GM18505 (cell line): ENCODE results near the gene FOXL2.

Experiments used
- ATAC-seq: cut with Tn5 transposase; IDR thresholded peaks from one replicate; pipeline ENCODE4 v1.9.1; 2021; ENCODE audit not compliant: unreplicated experiment
- POLR2A ChIP-seq: IDR thresholded peaks from 4 replicates; pipeline ENCODE4 v1.6.1; 2011; ENCODE audit warnings: borderline replicate concordance; ENCODE audit not compliant: insufficient read depth, insufficient read length; ENCODE audit errors: extremely low read depth

The FOXL2 gene

GRCh38 chr3:138950006-138950644, 3.2 kb upstream of the FOXL2 start:
- TF ChIP-seq POLR2A = no peak
- ATAC-seq = no peak

- no peak for TF ChIP-seq POLR2A
- no peak for ATAC-seq
These were observed 2.6 kb upstream of the FOXL2 start for GRCh38 chr3:138949445-138950005.

GRCh38 chr3:138949002-138949418, 2.1 kb upstream of the FOXL2 start:
- no peak for ATAC-seq

GRCh38 chr3:138948371-138949001, 1.5 kb upstream of the FOXL2 start:
- TF ChIP-seq POLR2A = no peak
- ATAC-seq = no peak

More at GRCh38 chr3:138949002-138949418, 2.1 kb upstream of the FOXL2 start:
- no peak for TF ChIP-seq POLR2A

- ATAC-seq = no peak
- no peak for TF ChIP-seq POLR2A
These were observed 671 bp upstream of the FOXL2 start for GRCh38 chr3:138947495-138948121.

GRCh38 chr3:138945709-138946662, 951 bp downstream of the FOXL2 start:
- TF ChIP-seq POLR2A = no peak
- no peak for ATAC-seq

- no peak for TF ChIP-seq POLR2A
These were observed 1.8 kb downstream of the FOXL2 start for GRCh38 chr3:138944929-138945708.

GRCh38 chr3:138944654-138944928, 2.3 kb downstream of the FOXL2 start:
- no peak for ATAC-seq
- no peak for TF ChIP-seq POLR2A

More at GRCh38 chr3:138944929-138945708, 1.8 kb downstream of the FOXL2 start:
- no peak for ATAC-seq

GRCh38 chr3:138943724-138944653, 2.9 kb downstream of the FOXL2 start:
- ATAC-seq = no peak
- no peak for TF ChIP-seq POLR2A

- TF ChIP-seq POLR2A = no peak
- no peak for ATAC-seq
These were observed 3.9 kb downstream of the FOXL2 start for GRCh38 chr3:138942861-138943623.

GRCh38 chr3:138942271-138942670, 4.7 kb downstream of the FOXL2 start:
- no peak for ATAC-seq
- no peak for TF ChIP-seq POLR2A
